K562 (cell line): ENCODE data around the gene CLCA2. TPM values are rescaled to one million over a fixed set of nuclear protein-coding genes. Genes with fewer than 3 reads are reported as not detected.
A peak's percentile ranks its signal among the peaks of the same experiment; 100 is the strongest.

Experiments used
- BACH1 ChIP-seq: fragments of 200-800 bp; sonication (Bioruptor generic); IDR thresholded peaks from 2 replicates; pipeline ENCODE4 v1.6.1; 2016; ENCODE audit warnings: missing genetic modification characterization, missing compliant biosample characterization
- CCNT2 ChIP-seq: IDR thresholded peaks from 2 replicates; pipeline ENCODE4 v1.6.1; 2011; ENCODE audit warnings: borderline replicate concordance, low read depth, mild to moderate bottlenecking, moderate library complexity, mixed read lengths, low read length; ENCODE audit not compliant: insufficient read length; ENCODE audit errors: extremely low read depth
- CHCHD3 ChIP-seq: fragments of 250-450 bp; sonication (Bioruptor Pico); IDR thresholded peaks from 2 replicates; pipeline ENCODE4 v2.1.2; 2022; ENCODE audit warnings: mild to moderate bottlenecking
- E2F3 ChIP-seq: fragments of 250-450 bp; sonication (Bioruptor Pico); IDR thresholded peaks from 2 replicates; pipeline ENCODE4 v1.4.0; 2020; ENCODE audit warnings: mild to moderate bottlenecking
- ESRRA ChIP-seq: fragments of 450-650 bp; IDR thresholded peaks from 2 replicates; pipeline ENCODE4 v1.6.1; 2014; ENCODE audit warnings: low read depth, mild to moderate bottlenecking, moderate library complexity, borderline replicate concordance
- HNRNPK ChIP-seq: fragments of 200-400 bp; formaldehyde crosslinking; IDR thresholded peaks from one replicate; pipeline ENCODE4 v1.6.1; 2018; ENCODE audit warnings: mild to moderate bottlenecking, low read depth, low read length; ENCODE audit not compliant: poor library complexity, severe bottlenecking
- HSF4 ChIP-seq: fragments of 250-450 bp; sonication (Bioruptor Pico); IDR thresholded peaks from 2 replicates; pipeline ENCODE4 v2.1.2; 2022; ENCODE audit warnings: mild to moderate bottlenecking, moderate library complexity, borderline replicate concordance
- KDM1A ChIP-seq, 2 experiments: fragments of 450-650 bp; IDR thresholded peaks; 2 replicates each; pipeline ENCODE4 v1.6.1; 2016; ENCODE audit warnings: mild to moderate bottlenecking in 2 of 2
- KLF10 ChIP-seq: fragments of 250-450 bp; sonication (Bioruptor Pico); IDR thresholded peaks from 2 replicates; pipeline ENCODE4 v1.6.1; 2021; ENCODE audit warnings: matching md5 sums
- NFXL1 ChIP-seq: fragments of 450-650 bp; formaldehyde crosslinking; IDR thresholded peaks from 2 replicates; pipeline ENCODE4 v1.4.0; 2021; ENCODE audit warnings: mild to moderate bottlenecking
- POLR2A ChIP-seq: fragments of 450-650 bp; conservative IDR thresholded peaks from 2 replicates; pipeline ENCODE4 v1.6.1; 2016
- PPARD ChIP-seq: fragments of 250-450 bp; sonication (Bioruptor Pico); IDR thresholded peaks from 2 replicates; pipeline ENCODE4 v1.8.0; 2022; ENCODE audit warnings: inconsistent platforms, mild to moderate bottlenecking, moderate library complexity
- PRPF4 ChIP-seq: fragments of 200-400 bp; formaldehyde crosslinking; IDR thresholded peaks from one replicate; pipeline ENCODE4 v1.6.1; 2017; ENCODE audit warnings: low read length, low read depth, mild to moderate bottlenecking; ENCODE audit not compliant: insufficient read depth, poor library complexity, severe bottlenecking
- RBM17 ChIP-seq: fragments of 200-400 bp; formaldehyde crosslinking; IDR thresholded peaks from 2 replicates; pipeline ENCODE4 v1.6.1; 2017; ENCODE audit warnings: low read depth, mild to moderate bottlenecking, low read length, borderline replicate concordance
- SMARCA5 ChIP-seq: fragments of 450-650 bp; IDR thresholded peaks from 2 replicates; pipeline ENCODE4 v1.6.1; 2016
- SP1 ChIP-seq: sonication (generic); formaldehyde crosslinking; IDR thresholded peaks from 2 replicates; pipeline ENCODE4 v1.8.1; 2022; ENCODE audit warnings: mild to moderate bottlenecking, missing genetic modification reagents
- TAF7 ChIP-seq: fragments of 450-650 bp; IDR thresholded peaks from 2 replicates; pipeline ENCODE4 v1.6.1; 2016; ENCODE audit warnings: missing genetic modification characterization, missing compliant biosample characterization
- TAL1 ChIP-seq: fragments of 450-650 bp; IDR thresholded peaks from 2 replicates; pipeline ENCODE4 v1.6.1; 2016; ENCODE audit warnings: mild to moderate bottlenecking
- TCF7L2 ChIP-seq: fragments of 150-350 bp; IDR thresholded peaks from 2 replicates; pipeline ENCODE4 v1.6.1; 2016; ENCODE audit warnings: low read depth, mild to moderate bottlenecking, low read length, moderate library complexity
- THAP7 ChIP-seq: fragments of 250-450 bp; sonication (Bioruptor Pico); IDR thresholded peaks from 2 replicates; pipeline ENCODE4 v1.5.0; 2021
- YY1 ChIP-seq, 3 experiments: IDR thresholded peaks; 2 replicates each; pipeline ENCODE4 v1.6.1; 2011; ENCODE audit warnings: low read length in 2 of 3, mild to moderate bottlenecking in 2 of 3, moderate library complexity in 2 of 3, borderline replicate concordance in 1 of 3, control low read depth in 1 of 3, low read depth in 1 of 3; ENCODE audit not compliant: insufficient read depth in 3 of 3, insufficient replicate concordance in 2 of 3, control insufficient read depth in 1 of 3, insufficient read length in 1 of 3; ENCODE audit errors: extremely low read depth in 1 of 3
- ZBTB34 ChIP-seq: fragments of 250-450 bp; sonication (Bioruptor Pico); IDR thresholded peaks from 2 replicates; pipeline ENCODE4 v1.8.0; 2021; ENCODE audit warnings: mild to moderate bottlenecking, moderate library complexity
- ZEB2 ChIP-seq: fragments of 450-650 bp; IDR thresholded peaks from 2 replicates; pipeline ENCODE4 v1.6.1; 2016
- ZNF239 ChIP-seq: fragments of 250-450 bp; sonication (Bioruptor Pico); IDR thresholded peaks from 2 replicates; pipeline ENCODE4 v1.4.0; 2020; ENCODE audit warnings: mild to moderate bottlenecking
- ZNF583 ChIP-seq: fragments of 250-450 bp; sonication (Bioruptor Pico); IDR thresholded peaks from 2 replicates; pipeline ENCODE4 v1.4.0; 2020
- ZNF639 ChIP-seq, 2 experiments: fragments of 200-800 bp in 1 of 2; sonication (Bioruptor generic) in 1 of 2; sonication (generic) in 1 of 2; formaldehyde crosslinking in 1 of 2; IDR thresholded peaks in 1 of 2; conservative IDR thresholded peaks in 1 of 2; 2 replicates each; pipeline versions ENCODE4 v1.5.0 to v1.6.1; 2016 to 2020; ENCODE audit warnings: missing compliant biosample characterization in 1 of 2, missing genetic modification characterization in 1 of 2, missing genetic modification reagents in 1 of 2
- ZNF76 ChIP-seq: fragments of 250-450 bp; sonication (Bioruptor Pico); IDR thresholded peaks from 2 replicates; pipeline ENCODE4 v1.4.0; 2020; ENCODE audit warnings: mild to moderate bottlenecking, moderate library complexity, borderline replicate concordance
- polyA plus RNA-seq, 8 experiments: library from polyadenylated mRNA; depleted of rRNA in 4 of 8; stranded (reverse) in 5 of 8; unstranded in 3 of 8; fragments of >200 nt; fragmentation: Nextera tagmentation in 2 of 8; fragmentation: Illumina TruSeq in 1 of 8; extraction: Ambion mirVana in 2 of 8; extraction: Trizol in 1 of 8; gene quantifications; 2 replicates each; pipeline versions ENCODE4 v1.2.1 to v1.2.3, GENCODE V29; 2011 to 2014; ENCODE audit warnings: inconsistent platforms in 1 of 8, missing spikeins in 1 of 8
- total RNA-seq, 7 experiments: library from RNA; depleted of rRNA in 6 of 7; stranded (reverse); fragments of >200 nt in 6 of 7; fragmentation: Illumina TruSeq in 2 of 7; extraction: Trizol in 2 of 7; gene quantifications; 2 replicates each; pipeline versions ENCODE4 v1.2.1 to v1.2.3, GENCODE V29; 2011 to 2021; ENCODE audit warnings: low replicate concordance in 1 of 7

The CLCA2 gene
- total and polyA plus RNA-seq, 9 of the 15 experiments (the other 6 are each of a cell fraction or from before 2014, with no cell fraction given) = 0.03 TPM; not detected in 8

- TF ChIP-seq CCNT2 = peak; percentile 78
- TF ChIP-seq HSF4 = peak; percentile 99
- no peak for TF ChIP-seq PRPF4
- peak; percentile 88 for TF ChIP-seq PPARD (CRISPR knock-in tag)
- peak; percentile 95 for TF ChIP-seq ZNF239 (CRISPR knock-in tag)
- no peak for TF ChIP-seq CHCHD3 (CRISPR knock-in tag)
- no peak for TF ChIP-seq TCF7L2
- peak; percentile 91 for TF ChIP-seq TAL1
- TF ChIP-seq ZNF76 (CRISPR knock-in tag) = peak; percentile 98
- no peak for TF ChIP-seq RBM17
- TF ChIP-seq SMARCA5 = no peak
- peak; percentile 92 for TF ChIP-seq BACH1 (tag)
- peak in 2 of 3 experiments; percentile 25 to 40 for TF ChIP-seq YY1 (IDR thresholded peaks at IDR 0.05; ENCODE audit: borderline replicate concordance in 1 of 3, control insufficient read depth in 1 of 3, extremely low read depth in 1 of 3, insufficient read depth in 3 of 3, insufficient read length in 1 of 3, insufficient replicate concordance in 2 of 3, low read depth in 1 of 3, low read length in 2 of 3)
- peak in 1 of 2 experiments; percentile 86; a peak in 2 of 4 replicates for TF ChIP-seq ZNF639 (CRISPR knock-in tag; conservative IDR thresholded peaks at IDR 0.05 in 1 of 2, IDR thresholded peaks at IDR 0.05 in 1 of 2)
- no peak for TF ChIP-seq SP1 (CRISPR knock-in tag)
- TF ChIP-seq THAP7 (CRISPR knock-in tag) = peak; percentile 82; the same call in 1 of the 2 replicates
- peak; percentile 91 for TF ChIP-seq ZEB2
- no peak for TF ChIP-seq HNRNPK
- TF ChIP-seq ZNF583 (CRISPR knock-in tag) = peak; percentile 100
- TF ChIP-seq ESRRA = peak; percentile 42; the same call in 1 of the 2 replicates
- TF ChIP-seq NFXL1 (CRISPR knock-in tag) = peak; percentile 96
- peak; percentile 94 for TF ChIP-seq E2F3 (CRISPR knock-in tag)
- TF ChIP-seq TAF7 (tag) = peak; percentile 59
- TF ChIP-seq KDM1A (IDR thresholded peaks at IDR 0.05) = peak; percentile 60 to 85
- no peak for TF ChIP-seq POLR2A
- peak; percentile 81; the same call in 1 of the 2 replicates for TF ChIP-seq KLF10 (CRISPR knock-in tag)
- TF ChIP-seq ZBTB34 (CRISPR knock-in tag) = peak; percentile 95
Measured at GRCh38 chr1:86461482-86461881, 37.5 kb downstream of the CLCA2 start (continued).
